Thoracic aorta (tissue), 2 donors: ENCODE results near the gene NEK2. TPM values are rescaled to one million over a fixed set of nuclear protein-coding genes. Genes with fewer than 3 reads are reported as not detected.

Experiments used
- ATAC-seq: fragments of 150-250 bp; one replicate; pipeline ENCODE4 v1.8.0; 2017; ENCODE audit warnings: low read depth; ENCODE audit not compliant: insufficient number of reproducible peaks, low FRiP score
- DNase-seq: peaks from one replicate; pipeline ENCODE4 v3.0.0-alpha.2; 2020; ENCODE audit warnings: low spot score
- H3K27ac ChIP-seq, 2 donors: fragments of 200-600 bp; sonication (generic); 1 replicate in 1 of 2; 2 replicates in 1 of 2; pipeline ENCODE4 v1.5.1; 2016; ENCODE audit warnings: mild to moderate bottlenecking in 2 of 2, moderate library complexity in 2 of 2
- H3K27me3 ChIP-seq: fragments of 200-600 bp; sonication (generic); replicated peaks from 2 replicates; pipeline ENCODE4 v1.6.0; 2016; ENCODE audit warnings: mild to moderate bottlenecking; ENCODE audit not compliant: insufficient read depth
- H3K36me3 ChIP-seq: fragments of 200-600 bp; sonication (generic); one replicate; pipeline ENCODE4 v1.5.1; 2016
- H3K4me1 ChIP-seq, 2 donors: fragments of 200-600 bp; sonication (generic); 1 replicate in 1 of 2; 2 replicates in 1 of 2; pipeline versions ENCODE4 v1.5.1 to v1.6.0; 2016; ENCODE audit warnings: low read depth in 2 of 2, mild to moderate bottlenecking in 1 of 2; ENCODE audit not compliant: control insufficient read depth in 1 of 2
- H3K4me3 ChIP-seq: fragments of 200-600 bp; sonication (generic); 2 replicates; pipeline ENCODE4 v1.5.1; 2016; ENCODE audit warnings: mild to moderate bottlenecking
- H3K9me3 ChIP-seq: fragments of 200-600 bp; sonication (generic); 2 replicates; pipeline ENCODE4 v1.5.1; 2016
- total RNA-seq, 2 donors: library from RNA; depleted of rRNA; stranded (reverse); fragments of >200 nt; gene quantifications; one replicate each; pipeline versions ENCODE4 v1.1.0 to v1.2.3, GENCODE V29; 2016
- TF ChIP-seq, protein P1 (sequence below): fragments of 200-600 bp; sonication (generic); IDR thresholded peaks from one replicate; pipeline ENCODE4 v1.5.1; 2019; ENCODE audit warnings: antibody characterized with exemption

Gene NEK2
- total RNA-seq, 2 donors from 2014 or later = 0.35 TPM; not detected in 1

DNA sequence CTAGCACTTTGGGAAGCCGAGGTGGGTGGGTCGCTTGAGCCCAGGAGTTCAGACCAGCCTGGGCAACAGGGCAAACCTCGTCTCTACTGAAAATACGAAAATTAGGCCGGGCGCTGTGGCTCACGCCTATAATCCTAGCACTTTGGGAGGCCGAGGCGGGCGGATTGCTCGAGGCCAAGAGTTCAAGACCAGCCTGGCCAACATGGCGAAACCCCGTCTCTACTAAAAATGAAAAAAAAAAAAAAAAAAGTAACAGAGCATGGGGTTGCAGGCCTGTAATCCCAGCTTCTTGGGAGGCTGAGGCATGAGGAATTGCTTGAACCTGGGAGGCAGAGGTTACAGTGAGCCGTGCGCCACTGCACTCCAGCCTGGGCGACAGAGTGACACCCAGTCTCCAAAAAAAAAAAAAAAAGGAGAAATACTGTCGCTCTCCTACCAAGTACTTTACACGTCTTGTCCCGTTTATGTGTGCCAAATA, 724 bp upstream of the NEK2 start:
- ATAC-seq (no peak), DNase-seq (no peak)
- Histone ChIP-seq H3K36me3 (no peaks in the 10 kb centered on the region), H3K9me3 (no peaks in the 10 kb centered on the region), H3K27ac (no peak overlapping the region), H3K4me1 (peaks cover 5 to 8% of the 10 kb centered on the region in 2 donors), H3K4me3 (peak overlapping the region; percentile 83), H3K27me3 (no peaks in the 10 kb centered on the region)
- TF ChIP-seq, protein P1, sequence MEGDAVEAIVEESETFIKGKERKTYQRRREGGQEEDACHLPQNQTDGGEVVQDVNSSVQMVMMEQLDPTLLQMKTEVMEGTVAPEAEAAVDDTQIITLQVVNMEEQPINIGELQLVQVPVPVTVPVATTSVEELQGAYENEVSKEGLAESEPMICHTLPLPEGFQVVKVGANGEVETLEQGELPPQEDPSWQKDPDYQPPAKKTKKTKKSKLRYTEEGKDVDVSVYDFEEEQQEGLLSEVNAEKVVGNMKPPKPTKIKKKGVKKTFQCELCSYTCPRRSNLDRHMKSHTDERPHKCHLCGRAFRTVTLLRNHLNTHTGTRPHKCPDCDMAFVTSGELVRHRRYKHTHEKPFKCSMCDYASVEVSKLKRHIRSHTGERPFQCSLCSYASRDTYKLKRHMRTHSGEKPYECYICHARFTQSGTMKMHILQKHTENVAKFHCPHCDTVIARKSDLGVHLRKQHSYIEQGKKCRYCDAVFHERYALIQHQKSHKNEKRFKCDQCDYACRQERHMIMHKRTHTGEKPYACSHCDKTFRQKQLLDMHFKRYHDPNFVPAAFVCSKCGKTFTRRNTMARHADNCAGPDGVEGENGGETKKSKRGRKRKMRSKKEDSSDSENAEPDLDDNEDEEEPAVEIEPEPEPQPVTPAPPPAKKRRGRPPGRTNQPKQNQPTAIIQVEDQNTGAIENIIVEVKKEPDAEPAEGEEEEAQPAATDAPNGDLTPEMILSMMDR = no peak

DNA sequence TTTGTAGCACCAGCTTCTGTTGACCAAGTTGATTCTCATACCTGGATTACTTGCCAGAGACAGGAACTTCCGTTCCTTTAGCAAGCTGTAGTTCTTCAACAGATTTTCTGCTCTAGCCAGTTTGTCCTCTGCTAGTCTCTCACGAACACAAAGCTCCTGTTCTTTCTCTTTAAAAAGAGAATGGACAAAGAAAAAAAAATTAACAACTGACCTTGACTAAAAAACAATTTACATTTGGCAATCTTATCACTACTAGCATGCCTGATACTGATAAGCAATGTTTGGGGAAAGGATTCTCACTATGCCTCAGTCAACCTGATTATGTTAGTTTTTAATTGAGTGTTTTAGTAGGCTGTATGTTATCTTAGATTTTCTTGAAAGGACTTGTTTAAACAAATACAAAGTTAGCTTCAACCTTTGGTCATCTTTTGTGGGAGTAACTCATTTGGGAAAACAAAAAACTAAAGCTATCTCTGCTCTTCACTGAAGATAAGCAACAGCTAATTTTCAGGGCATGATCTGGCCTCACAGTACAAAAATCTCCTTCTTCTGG, 8.3 kb downstream of the NEK2 start:
- no peak for ATAC-seq
- Histone ChIP-seq H3K4me3 (no peak overlapping the region), H3K4me1 (no peaks in the 10 kb centered on the region), H3K27me3 (no peaks in the 10 kb centered on the region), H3K9me3 (no peaks in the 10 kb centered on the region), H3K27ac (no peak overlapping the region), H3K36me3 (no peaks in the 10 kb centered on the region)
- TF ChIP-seq, protein P1 = no peak
- no peak for DNase-seq

DNA sequence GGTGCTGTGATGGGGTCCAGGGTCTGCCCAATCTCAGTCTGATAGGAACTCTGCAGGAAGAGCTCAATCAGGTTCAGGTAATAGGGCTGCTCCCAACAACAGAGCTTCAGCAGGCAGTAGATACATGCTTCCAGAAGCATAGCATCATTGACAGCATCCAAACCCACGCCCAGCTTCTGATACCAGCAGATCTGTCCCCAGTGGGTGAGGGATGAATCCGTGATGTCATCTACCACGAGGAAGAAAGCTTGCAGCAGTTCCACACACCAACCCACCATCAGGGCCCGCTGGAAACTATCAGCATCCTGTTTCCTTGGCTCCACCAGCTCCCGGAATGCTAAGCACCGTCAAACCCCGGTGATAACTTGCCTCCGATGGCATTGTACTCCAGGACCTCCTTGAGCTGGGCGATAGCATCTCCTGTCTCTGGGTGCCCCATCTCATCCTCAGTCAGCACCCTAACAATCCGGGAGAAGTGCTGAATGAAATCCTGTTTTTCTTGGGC, 14.7 kb downstream of the NEK2 start:
- Histone ChIP-seq H3K9me3 (no peaks in the 10 kb centered on the region), H3K27me3 (no peaks in the 10 kb centered on the region), H3K36me3 (no peaks in the 10 kb centered on the region), H3K27ac (no peak overlapping the region), H3K4me1 (no peaks in the 10 kb centered on the region), H3K4me3 (no peak overlapping the region)
- ATAC-seq = no peak
- TF ChIP-seq, protein P1 = no peak
- no peak for DNase-seq

DNA sequence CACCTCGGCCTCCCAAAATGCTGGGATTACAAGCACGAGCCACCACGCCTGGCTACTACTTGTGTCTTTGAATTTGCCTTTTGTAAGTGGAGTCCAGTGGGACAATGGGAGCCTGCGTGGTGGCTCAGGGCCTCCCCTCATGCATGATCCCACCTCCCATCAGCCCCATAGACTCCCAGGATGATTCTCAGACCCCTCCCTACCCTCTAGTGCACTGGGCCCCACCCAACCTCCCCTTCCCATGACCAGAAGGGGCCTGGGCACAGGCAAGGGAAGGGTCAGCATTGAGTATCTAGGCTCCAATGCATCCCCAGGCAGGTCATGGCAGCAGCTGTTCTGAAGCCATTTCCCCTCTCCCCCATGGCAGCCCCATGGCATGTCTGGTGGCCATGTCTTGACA, 18.7 kb downstream of the NEK2 start:
- H3K4me1 ChIP-seq = no peaks in the 10 kb centered on the region
- DNase-seq = no peak
- no peaks in the 10 kb centered on the region for H3K9me3 ChIP-seq
- H3K4me3 ChIP-seq = no peak overlapping the region
- H3K36me3 ChIP-seq = no peaks in the 10 kb centered on the region
- no peaks in the 10 kb centered on the region for H3K27me3 ChIP-seq
- TF ChIP-seq, protein P1 = no peak
- ATAC-seq = no peak
- H3K27ac ChIP-seq = no peak overlapping the region

DNA sequence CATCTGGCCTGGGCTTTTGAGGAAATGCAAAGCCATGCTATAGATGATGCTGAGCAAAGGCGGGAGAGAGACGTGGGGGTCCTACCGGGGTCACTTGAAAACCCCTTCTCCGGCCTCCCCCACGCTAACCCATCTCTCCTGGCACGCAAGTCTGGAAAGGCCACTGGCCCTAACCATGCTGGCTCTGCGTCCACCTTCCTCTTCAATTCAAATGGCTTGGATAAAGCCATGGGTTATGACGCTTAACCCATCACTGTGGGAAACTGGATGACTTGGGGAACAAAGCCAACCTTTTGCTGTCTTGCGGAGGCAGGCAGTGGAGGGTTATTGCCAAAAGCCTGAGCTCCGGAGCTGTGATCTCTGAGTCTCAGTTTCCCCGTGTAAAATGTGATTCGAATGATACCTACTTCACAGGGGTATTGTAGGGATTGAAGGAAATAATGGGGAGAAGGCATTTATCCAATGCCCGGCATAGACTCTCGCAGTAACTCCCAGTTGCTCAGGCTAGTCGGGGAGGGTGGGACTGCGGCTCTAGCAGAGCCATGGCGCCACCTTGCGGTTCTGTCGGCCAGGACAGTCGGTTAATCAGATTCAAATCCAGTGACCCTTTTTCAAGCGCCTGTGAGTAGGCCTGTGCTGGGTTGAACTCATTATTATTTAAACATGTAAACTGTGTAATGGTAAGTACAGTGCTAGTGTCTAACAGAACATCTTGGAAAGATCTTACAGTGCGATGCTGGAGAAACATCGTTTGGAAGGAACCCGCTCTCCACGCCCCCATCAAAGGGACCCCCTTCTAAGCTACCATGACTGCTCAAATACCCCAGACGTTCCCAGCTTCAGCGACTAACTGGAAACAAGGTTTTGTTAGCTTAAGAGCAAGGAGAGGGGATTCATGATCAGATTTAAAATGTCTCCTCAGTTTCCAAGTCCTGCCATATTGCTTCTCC, 20.3 kb downstream of the NEK2 start:
- H3K4me3 ChIP-seq = peak overlapping the region; percentile 43
- ATAC-seq = peak; percentile 68
- no peaks in the 10 kb centered on the region for H3K9me3 ChIP-seq

More for the DNA sequence above, 20.3 kb downstream of the NEK2 start:
- no peaks in the 10 kb centered on the region for H3K36me3 ChIP-seq
- H3K4me1 ChIP-seq = no peaks in the 10 kb centered on the region
- TF ChIP-seq, protein P1 = peak; percentile 93
- peak; percentile 54 for DNase-seq
- no peak overlapping the region for H3K27ac ChIP-seq
- H3K27me3 ChIP-seq = no peaks in the 10 kb centered on the region
